COLO668 (cell line): ENCODE measurements around the gene STPG4.
"Not testable (repeated sequence)": the region's sequence is repeated elsewhere in the genome, so short reads cannot be mapped to it uniquely, and the experiment has no call there.

Source experiments
- DNase-seq: peaks from one replicate; lab custom pipeline; 2025; ENCODE audit not compliant: unreplicated experiment; lab: John Stamatoyannopoulos, UW

Gene STPG4

DNA sequence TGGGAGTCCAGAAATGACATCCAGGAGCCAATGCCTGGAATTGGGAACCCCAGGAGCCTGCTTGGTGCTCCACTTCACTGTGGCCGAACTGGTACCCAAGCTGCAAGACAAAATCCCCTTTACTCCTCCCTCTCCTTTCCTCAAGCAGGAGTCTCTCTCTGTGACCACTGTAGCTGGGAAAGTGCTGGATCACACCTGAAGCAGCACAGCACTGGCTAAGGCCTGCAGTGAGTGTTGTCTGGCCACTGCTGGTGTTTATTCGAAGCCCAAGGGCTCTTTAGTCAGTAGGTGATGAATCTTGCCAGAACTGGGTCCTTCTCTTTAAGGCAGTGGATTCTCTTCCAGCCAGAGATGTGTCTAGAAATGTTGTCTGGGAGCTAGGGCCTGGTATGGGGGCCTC is 26.4 kb downstream of the STPG4 start:
- DNase-seq: no peak

- no peak for DNase-seq
Measured at GRCh38 chr2:47127862-47128543, 27.1 kb downstream of the STPG4 start.

- no peak for DNase-seq
Measured at GRCh38 chr2:47126783-47127182, 28.3 kb downstream of the STPG4 start.

DNA sequence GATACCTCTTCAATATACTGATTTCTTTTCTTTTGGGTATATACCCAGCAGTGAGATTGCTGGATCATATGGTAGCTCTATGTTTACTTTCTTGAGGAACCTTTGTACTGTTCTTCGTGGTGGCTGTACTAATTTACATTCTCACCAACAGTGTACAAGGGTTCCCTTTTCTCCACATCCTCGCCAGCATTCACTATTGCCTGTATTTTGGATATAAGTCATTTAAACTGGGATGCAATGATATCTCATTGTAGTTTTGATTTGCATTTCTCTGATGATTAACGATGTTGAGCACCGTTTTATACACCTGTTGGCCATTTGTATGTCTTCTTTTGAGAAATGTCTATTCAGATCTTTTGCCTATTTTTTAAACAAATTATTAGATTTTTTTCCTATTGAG is 30.4 kb downstream of the STPG4 start:
- not testable (repeated sequence) for DNase-seq

GRCh38 chr2:47120424-47120823 is 34.7 kb downstream of the STPG4 start:
- DNase-seq: not testable (repeated sequence)

- no peak for DNase-seq
Measured at GRCh38 chr2:47119001-47119400, 36.1 kb downstream of the STPG4 start.

DNA sequence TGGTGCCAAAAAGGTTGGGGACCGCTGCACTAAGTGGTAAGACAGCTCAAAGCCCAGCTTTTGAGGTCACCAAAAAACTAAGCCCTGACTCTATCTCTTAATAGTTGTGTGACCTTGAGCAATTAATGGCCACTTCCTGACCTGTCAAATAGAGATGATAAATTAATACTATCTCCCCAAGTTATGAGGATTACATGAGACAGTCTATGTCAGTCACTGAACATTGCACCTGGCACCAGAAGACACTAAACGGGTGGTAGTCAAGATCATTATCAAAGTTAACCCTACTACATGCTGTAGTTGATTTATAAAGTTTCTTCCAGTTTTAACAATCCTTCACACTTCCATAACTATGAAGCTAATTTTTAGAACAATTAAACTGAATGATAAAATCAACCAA is 36.5 kb downstream of the STPG4 start:
- no peak for DNase-seq

GRCh38 chr2:47112665-47113435 is 42.3 kb downstream of the STPG4 start:
- no peak for DNase-seq

DNA sequence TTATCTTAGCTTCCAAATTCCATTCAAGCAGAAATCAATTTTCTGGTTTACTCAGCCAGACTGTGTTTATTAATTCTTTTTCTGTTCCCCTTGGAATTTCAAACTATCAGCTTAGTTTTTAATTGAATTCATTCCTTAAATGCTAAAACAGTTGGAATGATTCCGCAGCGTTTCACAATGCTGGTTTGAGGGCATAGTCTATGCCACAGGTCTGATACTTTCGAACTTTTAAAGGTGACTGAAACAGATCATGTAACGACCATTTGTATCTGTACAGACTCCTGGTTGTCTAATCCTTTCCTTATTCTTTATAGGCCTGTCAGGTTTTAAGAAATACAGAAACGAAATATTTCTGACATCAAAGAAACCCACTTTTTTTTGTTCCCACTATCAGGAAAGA is 45.4 kb downstream of the STPG4 start:
- DNase-seq: no peak

- no peak for DNase-seq
Measured at GRCh38 chr2:47109007-47109375, 46.1 kb downstream of the STPG4 start.

- DNase-seq: not testable (repeated sequence)
Measured at GRCh38 chr2:47108267-47109006, 46.7 kb downstream of the STPG4 start.

- DNase-seq: not testable (repeated sequence)
Measured at GRCh38 chr2:47107201-47107600, 47.9 kb downstream of the STPG4 start.

GRCh38 chr2:47106231-47106630 is 48.9 kb downstream of the STPG4 start:
- not testable (repeated sequence) for DNase-seq

GRCh38 chr2:47099712-47100111 is 55.4 kb downstream of the STPG4 start:
- DNase-seq: not testable (repeated sequence)

GRCh38 chr2:47098953-47099352 is 56.2 kb downstream of the STPG4 start:
- no peak for DNase-seq

DNA sequence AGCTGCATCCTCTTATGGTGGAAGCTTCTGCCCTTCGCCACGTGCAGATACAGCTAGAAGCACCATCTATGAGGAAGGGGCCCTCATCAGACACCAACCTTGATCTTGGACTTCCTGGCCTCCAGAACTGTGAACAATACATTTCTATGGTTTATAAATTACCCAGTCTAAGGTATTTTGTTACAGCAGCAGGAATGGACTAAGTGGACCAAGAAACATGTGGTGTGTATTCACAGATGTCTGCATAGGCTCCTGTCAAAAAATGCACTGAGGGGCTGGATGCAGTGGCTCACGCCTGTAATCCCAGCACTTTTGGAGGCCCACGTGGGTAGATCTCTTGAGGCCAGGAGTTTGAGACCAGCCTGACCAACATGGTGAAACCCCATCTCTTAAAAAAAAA is 57.5 kb downstream of the STPG4 start:
- no peak for DNase-seq

GRCh38 chr2:47096451-47096850 is 58.7 kb downstream of the STPG4 start:
- no peak for DNase-seq

GRCh38 chr2:47095349-47096020 is 59.6 kb downstream of the STPG4 start:
- DNase-seq: no peak

GRCh38 chr2:47094511-47095142 is 60.5 kb downstream of the STPG4 start:
- DNase-seq: no peak

DNA sequence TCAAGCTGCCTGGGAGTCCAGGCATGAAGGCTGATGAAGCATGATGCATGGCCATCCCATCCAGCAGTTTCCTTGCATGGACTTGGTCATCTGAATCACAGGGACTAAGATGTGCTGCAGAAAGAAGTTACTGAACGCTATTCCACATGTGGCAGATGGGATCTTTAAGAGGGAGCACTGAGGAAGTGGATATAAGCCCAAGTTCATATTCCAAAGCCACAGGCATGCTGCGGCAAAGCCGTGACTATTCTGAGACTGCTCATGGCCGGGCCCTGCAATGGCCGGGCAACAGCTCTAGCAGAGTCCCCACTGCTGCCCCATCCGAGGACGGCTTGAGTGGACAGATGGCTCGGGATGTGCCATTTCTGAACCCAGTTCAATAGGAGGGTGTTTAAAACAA is 61.5 kb downstream of the STPG4 start:
- DNase-seq: no peak

GRCh38 chr2:47092465-47092864 is 62.6 kb downstream of the STPG4 start:
- no peak for DNase-seq
